HepG2 (cell line): ENCODE results near the gene NID1.

Experiments used
- ATF3 ChIP-seq: sonication (generic); formaldehyde crosslinking; IDR thresholded peaks from 2 replicates; pipeline ENCODE4 v1.4.0; 2020; ENCODE audit warnings: missing genetic modification reagents
- CBX5 ChIP-seq: sonication (generic); formaldehyde crosslinking; IDR thresholded peaks from 2 replicates; pipeline ENCODE4 v1.4.0; 2020; ENCODE audit warnings: missing genetic modification reagents, borderline replicate concordance
- DMTF1 ChIP-seq: sonication (generic); formaldehyde crosslinking; IDR thresholded peaks from 2 replicates; pipeline ENCODE4 v1.4.0; 2020; ENCODE audit warnings: mild to moderate bottlenecking, missing genetic modification reagents
- ESRRA ChIP-seq: sonication (generic); formaldehyde crosslinking; IDR thresholded peaks from 2 replicates; pipeline ENCODE4 v1.5.1; 2020; ENCODE audit warnings: mild to moderate bottlenecking, low read depth, missing genetic modification reagents
- EZH2 ChIP-seq: conservative IDR thresholded peaks from 2 replicates; pipeline ENCODE4 v1.6.1; 2012; ENCODE audit warnings: mild to moderate bottlenecking, low read depth, low read length, moderate library complexity
- GABPA ChIP-seq, 2 experiments: IDR thresholded peaks; 2 replicates each; pipeline ENCODE4 v1.6.1; 2011 to 2016; ENCODE audit warnings: low read depth in 2 of 2, low read length in 1 of 2, missing biosample characterization in 1 of 2, missing genetic modification characterization in 1 of 2
- HOXA7 ChIP-seq: sonication (generic); formaldehyde crosslinking; IDR thresholded peaks from 2 replicates; pipeline ENCODE4 v1.8.1; 2022; ENCODE audit warnings: mild to moderate bottlenecking, missing genetic modification reagents, moderate library complexity
- MAFK ChIP-seq, 2 experiments: IDR thresholded peaks in 1 of 2; conservative IDR thresholded peaks in 1 of 2; 2 replicates each; pipeline ENCODE4 v1.6.1; 2011; ENCODE audit warnings: improper control_type of control experiment in 2 of 2, low read length in 2 of 2
- NR3C1 ChIP-seq: sonication (generic); formaldehyde crosslinking; IDR thresholded peaks from 2 replicates; pipeline ENCODE4 v1.4.0; 2020; ENCODE audit warnings: missing genetic modification reagents
- POLR2A ChIP-seq, 2 experiments: IDR thresholded peaks; 2 replicates each; pipeline ENCODE4 v1.6.1; 2011; ENCODE audit warnings: low read depth in 2 of 2, low read length in 2 of 2, mild to moderate bottlenecking in 1 of 2, moderate library complexity in 1 of 2; ENCODE audit not compliant: insufficient read depth in 1 of 2
- RBM39 ChIP-seq: fragments of 200-400 bp; formaldehyde crosslinking; IDR thresholded peaks from one replicate; pipeline ENCODE4 v1.6.1; 2018; ENCODE audit warnings: antibody characterized with exemption, mild to moderate bottlenecking, low read depth, low read length; ENCODE audit not compliant: poor library complexity, severe bottlenecking
- SNAI1 ChIP-seq: sonication (generic); formaldehyde crosslinking; IDR thresholded peaks from 2 replicates; pipeline ENCODE4 v1.5.0; 2020; ENCODE audit warnings: mild to moderate bottlenecking, missing genetic modification reagents, borderline replicate concordance
- ZNF639 ChIP-seq: conservative IDR thresholded peaks from 2 replicates; pipeline ENCODE4 v1.6.1; 2018; ENCODE audit warnings: missing genetic modification reagents
- TF ChIP-seq, protein P1 (sequence below): sonication (generic); formaldehyde crosslinking; IDR thresholded peaks from 2 replicates; pipeline ENCODE4 v1.5.0; 2020; ENCODE audit warnings: mild to moderate bottlenecking, missing genetic modification reagents, moderate library complexity

GRCh38 chr1:236084386-236084730, 19.5 kb upstream of the NID1 start:
- no peak for TF ChIP-seq DMTF1 (CRISPR knock-in tag)
- no peak for TF ChIP-seq RBM39
- no peak for TF ChIP-seq MAFK (conservative IDR thresholded peaks at IDR 0.05 in 1 of 2, IDR thresholded peaks at IDR 0.05 in 1 of 2; ENCODE audit: low read length in 2 of 2)
- TF ChIP-seq SNAI1, result no peak
- TF ChIP-seq ESRRA (CRISPR knock-in tag), result no peak
- TF ChIP-seq POLR2A (IDR thresholded peaks at IDR 0.05; ENCODE audit: insufficient read depth in 1 of 2, low read depth in 2 of 2, low read length in 2 of 2), result no peak
- no peak for TF ChIP-seq ZNF639
- TF ChIP-seq, protein P1, sequence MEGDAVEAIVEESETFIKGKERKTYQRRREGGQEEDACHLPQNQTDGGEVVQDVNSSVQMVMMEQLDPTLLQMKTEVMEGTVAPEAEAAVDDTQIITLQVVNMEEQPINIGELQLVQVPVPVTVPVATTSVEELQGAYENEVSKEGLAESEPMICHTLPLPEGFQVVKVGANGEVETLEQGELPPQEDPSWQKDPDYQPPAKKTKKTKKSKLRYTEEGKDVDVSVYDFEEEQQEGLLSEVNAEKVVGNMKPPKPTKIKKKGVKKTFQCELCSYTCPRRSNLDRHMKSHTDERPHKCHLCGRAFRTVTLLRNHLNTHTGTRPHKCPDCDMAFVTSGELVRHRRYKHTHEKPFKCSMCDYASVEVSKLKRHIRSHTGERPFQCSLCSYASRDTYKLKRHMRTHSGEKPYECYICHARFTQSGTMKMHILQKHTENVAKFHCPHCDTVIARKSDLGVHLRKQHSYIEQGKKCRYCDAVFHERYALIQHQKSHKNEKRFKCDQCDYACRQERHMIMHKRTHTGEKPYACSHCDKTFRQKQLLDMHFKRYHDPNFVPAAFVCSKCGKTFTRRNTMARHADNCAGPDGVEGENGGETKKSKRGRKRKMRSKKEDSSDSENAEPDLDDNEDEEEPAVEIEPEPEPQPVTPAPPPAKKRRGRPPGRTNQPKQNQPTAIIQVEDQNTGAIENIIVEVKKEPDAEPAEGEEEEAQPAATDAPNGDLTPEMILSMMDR, result no peak
- no peak for TF ChIP-seq HOXA7 (CRISPR knock-in tag)
- TF ChIP-seq CBX5, result no peak
- no peak for TF ChIP-seq EZH2
- TF ChIP-seq GABPA (IDR thresholded peaks at IDR 0.05; ENCODE audit: low read depth, low read length), result no peak
- no peak for TF ChIP-seq GABPA (CRISPR knock-in tag; IDR thresholded peaks at IDR 0.05; ENCODE audit: low read depth)
- TF ChIP-seq ATF3 (CRISPR knock-in tag), result no peak
- TF ChIP-seq NR3C1, result no peak
